ENCODE measurements around the gene MAD1L1.

GRCh38 chr7:2045559-2046405 lies 187.0 kb downstream of the MAD1L1 start:
- TF ChIP-seq POLR2AphosphoS5 (IDR thresholded peaks at IDR 0.05; ENCODE audit: borderline replicate concordance, low read depth, low read length): no peak
- TF ChIP-seq EZH2 (IDR thresholded peaks at IDR 0.05): no peak
